GM10847 (cell line): ENCODE measurements around the gene BATF3.

Source experiments
- POLR2A ChIP-seq: IDR thresholded peaks from 2 replicates; pipeline ENCODE4 v1.6.1; 2011; ENCODE audit not compliant: insufficient read length; ENCODE audit errors: extremely low read depth

Gene BATF3

DNA sequence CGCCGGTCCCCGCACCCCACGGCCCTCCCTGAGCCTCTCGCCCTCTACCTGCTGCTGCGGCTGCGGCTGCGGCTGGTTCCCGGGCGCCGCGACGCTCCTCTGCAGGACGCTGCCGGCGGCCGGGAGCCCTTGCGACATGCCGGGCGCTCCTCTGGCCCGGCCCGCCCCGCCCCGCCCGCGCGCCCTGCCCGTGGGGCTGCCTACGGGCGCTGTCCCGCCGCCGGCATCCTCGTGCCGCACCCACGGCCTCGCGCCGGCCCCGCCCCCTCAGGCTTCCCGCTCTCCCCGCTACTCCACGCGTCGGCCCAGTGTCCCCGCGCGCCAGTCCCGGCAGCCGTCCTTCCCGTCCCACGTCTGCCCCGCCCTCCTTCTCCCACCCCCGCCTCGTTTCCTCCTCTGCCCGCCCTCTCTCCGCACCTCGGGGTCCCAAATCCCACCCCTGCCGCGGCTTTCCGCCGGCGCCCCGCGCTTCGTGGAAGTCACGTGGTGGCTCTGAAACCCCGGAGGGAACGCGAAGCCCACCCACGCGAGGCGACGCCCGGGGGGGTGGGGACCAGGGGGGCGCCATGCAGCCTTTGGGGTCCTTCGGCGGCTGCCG lies at the start of gene BATF3:
Gene BATF3 (minus strand): TSS at position 216 of the 598 bp plus-strand sequence. CDS start 78 bp downstream, at position 138.
- TF ChIP-seq POLR2A, result peak; percentile 12

GRCh38 chr1:212746546-212746945 lies 46.9 kb upstream of the BATF3 start:
- no peak for TF ChIP-seq POLR2A

- TF ChIP-seq POLR2A, result no peak
These were observed 45.7 kb upstream of the BATF3 start for GRCh38 chr1:212745303-212745702.

GRCh38 chr1:212743901-212744475 lies 44.3 kb upstream of the BATF3 start:
- no peak for TF ChIP-seq POLR2A

GRCh38 chr1:212738330-212738729 lies 38.7 kb upstream of the BATF3 start:
- no peak for TF ChIP-seq POLR2A

DNA sequence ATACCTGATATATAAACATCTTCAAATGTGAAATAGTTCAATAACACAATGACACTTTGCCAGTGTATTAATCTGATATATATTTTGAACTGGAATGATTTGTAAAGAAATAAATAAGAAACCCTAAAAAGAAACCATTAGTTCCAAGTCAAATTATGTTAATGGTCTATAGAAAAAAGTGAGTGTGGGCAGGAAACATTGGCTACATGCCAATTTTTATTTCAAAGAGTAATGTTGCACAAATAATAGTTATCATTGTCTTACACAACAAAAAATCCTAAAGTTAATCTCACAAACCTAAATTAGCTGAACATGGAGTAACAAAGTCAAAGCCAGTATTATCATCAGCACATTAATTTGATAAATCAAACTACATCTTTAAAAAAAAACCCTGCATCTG lies 37.9 kb upstream of the BATF3 start:
- TF ChIP-seq POLR2A, result no peak

DNA sequence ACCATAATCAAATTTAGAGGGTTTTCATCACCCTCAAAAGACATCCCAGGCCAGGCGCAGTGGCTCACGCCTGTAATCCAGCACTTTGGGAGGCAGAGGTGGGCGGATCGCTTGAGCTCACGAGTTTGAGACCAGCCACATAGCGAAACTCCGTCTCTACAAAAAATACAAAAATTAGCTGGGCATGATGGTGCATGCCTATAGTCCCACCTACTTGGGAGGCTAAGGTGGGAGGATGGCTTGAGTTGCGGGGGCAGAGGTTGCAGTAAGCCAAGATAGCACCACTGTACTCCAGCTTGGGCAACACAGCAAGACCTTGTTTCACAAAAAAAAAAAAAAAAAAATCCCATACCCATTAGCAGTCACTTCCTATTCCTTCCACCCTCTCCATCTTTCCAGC lies 33.5 kb upstream of the BATF3 start:
- no peak for TF ChIP-seq POLR2A

GRCh38 chr1:212731630-212732029 lies 32.0 kb upstream of the BATF3 start:
- TF ChIP-seq POLR2A, result no peak

- TF ChIP-seq POLR2A, result no peak
These were observed 29.0 kb upstream of the BATF3 start for GRCh38 chr1:212728606-212729005.

- no peak for TF ChIP-seq POLR2A
These were observed 27.9 kb upstream of the BATF3 start for GRCh38 chr1:212727386-212728181.

GRCh38 chr1:212722270-212722957 lies 22.8 kb upstream of the BATF3 start:
- TF ChIP-seq POLR2A, result no peak

- no peak for TF ChIP-seq POLR2A
These were observed 22.0 kb upstream of the BATF3 start for GRCh38 chr1:212721388-212722247.

- TF ChIP-seq POLR2A, result no peak
These were observed 20.0 kb upstream of the BATF3 start for GRCh38 chr1:212719633-212720032.

DNA sequence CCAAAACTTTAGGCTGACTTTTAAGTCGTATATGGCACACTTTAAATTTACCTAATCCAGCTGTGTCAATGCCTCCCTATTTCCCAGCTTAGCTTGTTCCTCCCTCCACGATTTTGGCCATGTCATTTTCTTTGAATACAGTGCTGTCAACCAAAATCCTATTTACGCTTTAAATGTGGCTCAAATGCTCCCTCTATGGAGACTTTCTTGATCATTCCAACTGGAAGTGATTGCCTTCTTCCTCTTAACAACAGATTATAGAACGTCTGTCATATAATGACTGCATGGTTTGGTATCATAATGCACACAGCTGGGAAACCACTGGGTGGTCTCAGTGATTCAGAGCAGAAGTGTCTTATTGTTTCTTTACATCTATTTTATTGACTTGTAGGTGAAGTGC lies 18.9 kb upstream of the BATF3 start:
- no peak for TF ChIP-seq POLR2A

- TF ChIP-seq POLR2A, result no peak
These were observed 16.5 kb upstream of the BATF3 start for GRCh38 chr1:212716161-212716560.
